Right atrium auricular region (tissue), 2 donors: ENCODE measurements around the gene ENO3. TPM values are rescaled to one million over a fixed set of nuclear protein-coding genes. Genes with fewer than 3 reads are reported as not detected.

Experiments used
- DNase-seq: peaks from one replicate; pipeline ENCODE4 v3.0.0-alpha.2; 2019; ENCODE audit warnings: low spot score
- H3K27ac ChIP-seq, 2 donors: fragments of 200-600 bp; sonication (generic); 1 replicate in 1 of 2; 2 replicates in 1 of 2; pipeline ENCODE4 v1.5.1; 2016 to 2019
- H3K27me3 ChIP-seq, 2 donors: fragments of 200-600 bp; sonication (generic); one replicate each; pipeline versions ENCODE4 v1.5.1 to v1.6.0; 2017 to 2019
- H3K36me3 ChIP-seq: fragments of 200-600 bp; sonication (generic); one replicate; pipeline ENCODE4 v1.5.1; 2016
- H3K4me1 ChIP-seq, 2 donors: fragments of 200-600 bp; sonication (generic); one replicate each; pipeline versions ENCODE4 v1.5.1 to v1.6.0; 2017 to 2019
- H3K4me3 ChIP-seq, 2 donors: fragments of 200-600 bp; sonication (generic); 1 replicate in 1 of 2; 2 replicates in 1 of 2; pipeline ENCODE4 v1.5.1; 2017 to 2019; ENCODE audit warnings: mild to moderate bottlenecking in 1 of 2, moderate library complexity in 1 of 2
- H3K9me3 ChIP-seq, 2 donors: fragments of 200-600 bp; sonication (generic); one replicate each; pipeline ENCODE4 v1.5.1; 2019
- CTCF ChIP-seq, 2 donors: fragments of 200-600 bp; sonication (generic); IDR thresholded peaks; one replicate each; pipeline ENCODE4 v1.5.1; 2019; ENCODE audit warnings: antibody characterized with exemption in 2 of 2
- total RNA-seq, 2 donors: library from RNA; depleted of rRNA; stranded (reverse); fragments of >200 nt; gene quantifications; one replicate each; pipeline ENCODE4 v1.1.0, GENCODE V29; 2016

Gene ENO3
- total RNA-seq, 2 donors from 2014 or later: 235 to 563 TPM

- TF ChIP-seq CTCF (IDR thresholded peaks at IDR 0.05): no peak
- no peak for DNase-seq
- H3K4me1 ChIP-seq: peaks cover 0 to 46% of the 10 kb centered on the region in 2 donors
- H3K27ac ChIP-seq: peak overlapping the region; percentile 51 to 71
- H3K27me3 ChIP-seq: no peaks in the 10 kb centered on the region
- no peaks in the 10 kb centered on the region for H3K9me3 ChIP-seq
- H3K4me3 ChIP-seq: no peak overlapping the region
- peaks cover 51% of the 10 kb centered on the region for H3K36me3 ChIP-seq
Observed at GRCh38 chr17:4971826-4972225, 20.9 kb downstream of the ENO3 start.

GRCh38 chr17:4972322-4972721 is 21.4 kb downstream of the ENO3 start:
- Histone ChIP-seq H3K27me3 (no peaks in the 10 kb centered on the region), H3K36me3 (peaks cover 56% of the 10 kb centered on the region), H3K27ac (peak overlapping the region; percentile 51 to 71), H3K4me3 (no peak overlapping the region), H3K9me3 (no peaks in the 10 kb centered on the region), H3K4me1 (peaks cover 0 to 46% of the 10 kb centered on the region in 2 donors)
- no peak for DNase-seq
- no peak for TF ChIP-seq CTCF (IDR thresholded peaks at IDR 0.05)

GRCh38 chr17:4972752-4973151 is 21.8 kb downstream of the ENO3 start:
- no peak overlapping the region for H3K4me3 ChIP-seq
- peaks cover 0 to 46% of the 10 kb centered on the region in 2 donors for H3K4me1 ChIP-seq
- H3K36me3 ChIP-seq: peaks cover 60% of the 10 kb centered on the region
- no peaks in the 10 kb centered on the region for H3K27me3 ChIP-seq
- no peak for TF ChIP-seq CTCF (IDR thresholded peaks at IDR 0.05)
- peak overlapping the region; percentile 49 to 71 for H3K27ac ChIP-seq
- H3K9me3 ChIP-seq: no peaks in the 10 kb centered on the region
- no peak for DNase-seq

- peak overlapping the region; percentile 49 to 71 for H3K27ac ChIP-seq
- H3K4me1 ChIP-seq: peaks cover 0 to 39% of the 10 kb centered on the region in 2 donors
- H3K9me3 ChIP-seq: no peaks in the 10 kb centered on the region
- no peak for DNase-seq
- H3K27me3 ChIP-seq: no peaks in the 10 kb centered on the region
- H3K4me3 ChIP-seq: no peak overlapping the region
- H3K36me3 ChIP-seq: peaks cover 68% of the 10 kb centered on the region
- no peak for TF ChIP-seq CTCF (IDR thresholded peaks at IDR 0.05)
Observed at GRCh38 chr17:4973256-4974114, 22.6 kb downstream of the ENO3 start.

GRCh38 chr17:4974115-4974670 is 23.3 kb downstream of the ENO3 start:
- Histone ChIP-seq H3K9me3 (no peaks in the 10 kb centered on the region), H3K36me3 (peaks cover 75% of the 10 kb centered on the region), H3K27ac (peak overlapping the region; percentile 63 to 71), H3K4me1 (peaks cover 0 to 32% of the 10 kb centered on the region in 2 donors), H3K4me3 (no peak overlapping the region), H3K27me3 (no peaks in the 10 kb centered on the region)
- TF ChIP-seq CTCF (IDR thresholded peaks at IDR 0.05): no peak
- DNase-seq: no peak
